Heart left ventricle (tissue), 13 donors: ENCODE results near the gene ARHGAP10.

Source experiments
- POLR2A ChIP-seq, 2 donors: fragments of 450-650 bp; IDR thresholded peaks; one replicate each; pipeline ENCODE4 v1.6.1; 2017; ENCODE audit warnings: antibody characterized with exemption in 2 of 2, mild to moderate bottlenecking in 2 of 2, moderate library complexity in 2 of 2
- TF ChIP-seq, protein P1 (sequence below), 12 donors: fragments of 200-600 bp; sonication (generic) in 4 of 12; IDR thresholded peaks; one replicate each; pipeline versions ENCODE4 v1.5.0 to v1.8.0; 2018 to 2022; ENCODE audit warnings: antibody characterized with exemption in 12 of 12, mild to moderate bottlenecking in 5 of 12
- donor health status: ischemic (EF 13 %, LVEDD 7.1; RV severe dilation, severe dysfunction).
- donor health status: DM: no; HTN: yes; CAD: no.
- donor health status: DM: no; HTN: no; CAD: no.
- donor health status: ischemic (EF 25% LVEDD 6.9; RV normal size, moderate dysfunction).
- donor health status: ischemic (EF 25% LVEDD 5.7; RV mildly dilated, moderate dysfunction).
- donor health status: ischemic (EF 35%, LVEDD 5.7; RV mildly dilated, moderate dysfunction).
- donor health status: nonischemic (EF 11% LVEDD 7.7; RV severe dilation, severe dysfunction).
- donor health status: DM: yes; HTN: yes; CAD: no.
- donor health status: PGD.
- donor health status: ischemic (EF 29% LVEDD 5.4; RV normal size, mild dysfunction).
- donor health status: nonischemic (EF 23%, LVEDD 6.1; RV moderate dilation, normal function).

- TF ChIP-seq, protein P1, sequence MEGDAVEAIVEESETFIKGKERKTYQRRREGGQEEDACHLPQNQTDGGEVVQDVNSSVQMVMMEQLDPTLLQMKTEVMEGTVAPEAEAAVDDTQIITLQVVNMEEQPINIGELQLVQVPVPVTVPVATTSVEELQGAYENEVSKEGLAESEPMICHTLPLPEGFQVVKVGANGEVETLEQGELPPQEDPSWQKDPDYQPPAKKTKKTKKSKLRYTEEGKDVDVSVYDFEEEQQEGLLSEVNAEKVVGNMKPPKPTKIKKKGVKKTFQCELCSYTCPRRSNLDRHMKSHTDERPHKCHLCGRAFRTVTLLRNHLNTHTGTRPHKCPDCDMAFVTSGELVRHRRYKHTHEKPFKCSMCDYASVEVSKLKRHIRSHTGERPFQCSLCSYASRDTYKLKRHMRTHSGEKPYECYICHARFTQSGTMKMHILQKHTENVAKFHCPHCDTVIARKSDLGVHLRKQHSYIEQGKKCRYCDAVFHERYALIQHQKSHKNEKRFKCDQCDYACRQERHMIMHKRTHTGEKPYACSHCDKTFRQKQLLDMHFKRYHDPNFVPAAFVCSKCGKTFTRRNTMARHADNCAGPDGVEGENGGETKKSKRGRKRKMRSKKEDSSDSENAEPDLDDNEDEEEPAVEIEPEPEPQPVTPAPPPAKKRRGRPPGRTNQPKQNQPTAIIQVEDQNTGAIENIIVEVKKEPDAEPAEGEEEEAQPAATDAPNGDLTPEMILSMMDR (IDR thresholded peaks at IDR 0.05): no peak
- TF ChIP-seq POLR2A (IDR thresholded peaks at IDR 0.05): no peak
Observed at GRCh38 chr4:147801820-147802219, 69.9 kb downstream of the ARHGAP10 start.
